Measurements from ENCODE around the gene BACH2.
"Not testable (repeated sequence)": the region's sequence is repeated elsewhere in the genome, so short reads cannot be mapped to it uniquely, and the experiment has no call there.

BACH2 gene

GRCh38 chr6:89939144-89939543 is 357.5 kb downstream of the BACH2 start:
- DNase-seq (ENCODE audit: low spot score) = no peak

DNA sequence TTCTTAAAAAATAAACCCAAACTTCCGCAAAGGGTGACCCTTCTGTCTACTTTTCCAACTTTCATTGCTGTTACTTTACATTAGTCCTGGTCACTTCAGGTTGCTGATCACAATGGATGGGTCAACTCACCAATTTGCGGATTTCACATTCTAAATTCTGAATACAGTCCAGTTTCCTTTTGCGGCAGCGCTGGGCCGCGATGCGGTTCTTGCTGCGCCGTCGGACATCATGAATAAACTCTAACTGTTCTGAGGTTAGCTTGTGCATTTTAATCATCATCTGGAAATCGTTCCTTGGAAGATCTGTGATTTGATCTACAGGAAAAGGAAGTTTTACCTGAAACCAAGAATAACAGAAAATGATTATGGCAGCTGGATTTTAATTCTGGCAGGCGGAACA is 358.6 kb downstream of the BACH2 start:
- DNase-seq (ENCODE audit: low spot score) = no peak

- DNase-seq (ENCODE audit: low spot score) = no peak
Measured at GRCh38 chr6:89936177-89936576, 360.5 kb downstream of the BACH2 start.

DNA sequence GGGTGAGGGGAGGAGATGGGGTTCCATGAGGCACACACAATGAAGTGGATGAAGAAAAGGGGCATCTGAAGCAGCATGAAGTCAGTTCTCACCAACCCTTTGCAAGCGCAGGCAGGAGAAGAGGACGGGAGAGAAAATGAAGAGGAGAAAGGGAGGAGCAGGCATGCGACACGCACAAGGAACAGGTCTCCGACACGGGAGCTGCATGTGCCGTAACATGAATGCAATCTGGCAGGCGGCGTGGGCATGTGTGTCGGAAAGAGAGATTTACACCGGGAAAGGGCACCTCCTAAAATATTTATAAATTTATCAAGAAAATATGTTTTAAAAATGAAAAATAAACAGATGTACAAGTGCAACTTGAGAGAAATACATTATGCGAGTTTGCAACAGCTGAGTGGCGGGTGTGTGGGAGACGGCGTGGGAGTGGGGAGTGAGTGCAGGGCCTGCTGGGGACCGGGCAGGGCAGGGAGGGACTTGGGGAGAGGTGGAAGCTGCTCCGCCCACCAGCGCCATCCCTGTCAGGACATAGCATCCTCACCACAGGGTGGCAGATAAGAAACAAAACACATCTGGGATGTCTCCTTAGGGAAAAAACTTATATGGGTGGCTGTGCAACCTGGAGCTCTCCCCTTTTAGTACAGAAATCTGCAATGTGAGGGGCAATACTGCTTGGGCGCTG is 361.8 kb downstream of the BACH2 start:
- DNase-seq (ENCODE audit: low spot score) = no peak

DNA sequence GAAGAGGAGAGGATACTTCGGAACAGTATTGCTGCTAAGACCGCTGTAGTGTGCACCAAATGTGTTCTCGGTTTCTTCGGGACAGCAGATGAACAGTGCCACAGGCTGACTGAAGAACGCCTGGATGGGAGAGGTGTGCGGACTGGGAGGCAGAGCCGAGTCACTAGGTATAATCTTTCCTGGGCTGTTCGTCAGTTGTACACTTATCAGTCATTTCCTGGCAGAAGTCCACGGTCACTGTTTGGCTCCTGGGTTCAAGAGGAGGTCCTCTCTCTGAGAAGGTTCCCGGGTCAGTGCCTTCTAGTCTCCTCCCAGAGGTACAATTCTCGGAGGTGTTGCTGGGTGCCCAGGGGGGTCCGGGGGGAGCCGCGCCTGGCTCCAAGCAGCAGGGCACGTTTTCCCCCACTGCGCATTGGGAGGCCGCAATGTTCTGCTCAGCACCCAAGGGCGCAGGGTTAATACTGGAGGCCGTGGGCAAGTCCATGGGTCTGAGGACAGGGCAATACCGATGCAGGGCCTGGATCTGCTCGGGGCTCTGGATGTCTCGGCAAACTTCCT is 364.3 kb downstream of the BACH2 start:
- no peak for DNase-seq (ENCODE audit: low spot score)

GRCh38 chr6:89930789-89931188 is 365.9 kb downstream of the BACH2 start:
- no peak for DNase-seq (ENCODE audit: low spot score)

GRCh38 chr6:89928604-89929003 is 368.0 kb downstream of the BACH2 start:
- no peak for DNase-seq (ENCODE audit: low spot score)

GRCh38 chr6:89927791-89928550 is 368.7 kb downstream of the BACH2 start:
- no peak for DNase-seq (ENCODE audit: low spot score)

DNA sequence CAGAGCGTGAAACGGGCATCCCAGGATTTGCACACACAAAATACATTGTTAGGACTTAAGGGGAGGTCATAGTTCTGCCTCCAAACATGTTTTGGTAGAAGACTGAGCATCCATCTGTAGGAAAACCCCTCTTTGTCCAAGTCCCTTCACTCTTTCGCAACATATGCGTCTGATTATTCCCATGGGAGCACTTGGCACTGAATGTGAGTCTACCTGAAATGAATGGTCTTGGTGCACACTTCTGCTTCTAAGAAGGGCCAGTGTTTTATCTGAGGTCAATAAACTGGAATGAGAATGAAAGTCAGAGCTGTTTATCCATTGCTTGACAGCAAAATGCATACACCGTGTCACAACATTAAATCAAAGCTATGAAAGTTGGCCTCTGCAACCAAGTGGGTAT is 369.4 kb downstream of the BACH2 start:
- DNase-seq (ENCODE audit: low spot score) = no peak

- DNase-seq (ENCODE audit: low spot score) = no peak
Measured at GRCh38 chr6:89925826-89926225, 370.8 kb downstream of the BACH2 start.

DNA sequence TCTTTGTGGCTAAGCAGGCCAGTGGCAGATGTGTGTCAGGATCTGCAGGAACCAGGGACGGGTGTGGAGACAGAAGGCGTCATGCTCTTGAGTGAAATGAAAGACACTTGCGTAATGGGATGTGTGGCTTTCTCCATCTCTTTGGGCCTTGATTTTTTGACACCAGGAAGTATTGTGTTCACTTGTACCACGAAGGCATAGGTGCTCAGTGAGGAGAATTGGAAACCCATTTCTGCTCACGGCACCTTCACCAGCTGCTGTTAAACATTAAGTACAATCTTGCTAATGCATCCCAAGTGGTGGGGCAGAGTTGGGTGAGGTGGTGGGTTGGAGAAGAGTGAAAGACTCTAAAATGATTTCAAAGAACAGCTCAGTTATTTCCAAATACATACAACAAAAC is 372.4 kb downstream of the BACH2 start:
- DNase-seq (ENCODE audit: low spot score) = no peak

- no peak for DNase-seq (ENCODE audit: low spot score)
Measured at GRCh38 chr6:89921691-89922090, 375.0 kb downstream of the BACH2 start.

GRCh38 chr6:89921197-89921596 is 375.4 kb downstream of the BACH2 start:
- no peak for DNase-seq (ENCODE audit: low spot score)

DNA sequence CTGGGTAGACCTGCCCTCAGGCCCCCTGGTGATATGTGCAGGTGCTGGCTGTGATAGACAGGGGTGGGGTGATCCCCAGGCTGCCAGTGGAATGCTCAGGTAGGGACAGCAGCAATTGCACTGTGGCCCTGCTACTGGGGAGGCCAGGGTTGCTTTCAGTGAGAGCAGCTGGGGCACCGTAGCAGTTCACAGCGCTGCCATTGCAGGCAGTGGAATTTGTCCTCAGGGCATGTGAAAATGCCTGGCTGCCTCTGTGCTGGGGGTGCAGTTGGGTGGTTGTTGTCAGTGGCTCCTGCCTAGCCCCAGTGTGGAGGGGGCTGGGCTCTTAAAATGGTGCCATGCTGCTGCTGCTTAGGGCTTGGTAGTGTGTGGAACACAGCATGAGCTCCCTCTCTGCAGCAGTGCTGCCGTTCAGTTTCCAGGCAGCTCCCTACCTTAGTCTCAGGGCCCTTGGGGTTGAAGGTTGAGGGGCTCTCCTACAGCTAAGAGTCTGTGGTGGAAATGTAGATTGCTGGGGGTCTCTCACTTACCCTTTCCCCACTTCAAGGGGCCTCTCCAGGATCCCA is 378.8 kb downstream of the BACH2 start:
- no peak for DNase-seq (ENCODE audit: low spot score)

- no peak for DNase-seq (ENCODE audit: low spot score)
Measured at GRCh38 chr6:89917216-89917615, 379.4 kb downstream of the BACH2 start.

- DNase-seq (ENCODE audit: low spot score) = no peak
Measured at GRCh38 chr6:89916136-89916920, 380.3 kb downstream of the BACH2 start.

- no peak for DNase-seq (ENCODE audit: low spot score)
Measured at GRCh38 chr6:89910902-89911240, 385.8 kb downstream of the BACH2 start.

DNA sequence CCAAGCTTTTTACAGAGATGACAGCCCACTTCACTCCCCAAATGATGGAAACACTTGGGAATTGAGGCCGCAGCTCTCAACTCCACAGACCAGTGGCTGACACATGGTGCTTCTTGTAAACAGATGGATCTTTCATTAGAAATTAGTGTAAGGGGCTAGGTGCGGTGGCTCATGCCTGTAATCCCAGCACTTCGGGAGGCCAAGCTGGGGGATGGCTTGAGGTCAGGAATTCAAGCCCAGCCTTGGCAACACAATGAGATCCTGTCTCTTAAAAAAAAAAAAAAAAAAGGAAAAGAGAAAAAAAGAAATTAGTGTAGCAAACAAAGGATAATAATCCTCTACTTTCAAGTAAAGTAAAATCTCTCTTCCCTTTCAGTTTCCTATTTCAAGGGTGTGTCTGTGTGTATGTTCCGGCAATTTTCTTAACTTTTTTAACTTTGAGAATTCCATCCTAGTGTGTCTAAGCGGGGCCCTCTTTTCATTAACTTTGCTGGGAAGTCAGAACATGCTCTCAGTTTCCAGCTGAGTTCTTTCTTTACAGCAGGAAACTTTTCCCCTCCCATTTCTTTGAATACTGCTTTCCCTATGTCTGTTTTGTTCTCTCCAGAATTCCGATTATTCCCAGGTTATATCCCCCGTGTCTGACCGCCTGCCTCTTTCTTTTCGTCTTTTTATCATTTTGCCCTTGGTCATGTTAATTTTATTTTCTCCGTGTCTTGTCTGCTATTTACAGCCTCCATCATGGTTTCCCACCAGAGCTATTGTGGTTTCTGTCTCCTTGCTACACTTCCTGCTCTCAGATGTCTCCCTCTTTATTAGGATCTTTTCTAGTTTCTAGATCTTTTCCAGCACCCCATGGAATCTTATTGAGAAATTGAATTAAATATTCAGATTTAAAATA is 386.4 kb downstream of the BACH2 start:
- DNase-seq (ENCODE audit: low spot score) = not testable (repeated sequence)

- no peak for DNase-seq (ENCODE audit: low spot score)
Measured at GRCh38 chr6:89895276-89895874, 401.3 kb downstream of the BACH2 start.

DNA sequence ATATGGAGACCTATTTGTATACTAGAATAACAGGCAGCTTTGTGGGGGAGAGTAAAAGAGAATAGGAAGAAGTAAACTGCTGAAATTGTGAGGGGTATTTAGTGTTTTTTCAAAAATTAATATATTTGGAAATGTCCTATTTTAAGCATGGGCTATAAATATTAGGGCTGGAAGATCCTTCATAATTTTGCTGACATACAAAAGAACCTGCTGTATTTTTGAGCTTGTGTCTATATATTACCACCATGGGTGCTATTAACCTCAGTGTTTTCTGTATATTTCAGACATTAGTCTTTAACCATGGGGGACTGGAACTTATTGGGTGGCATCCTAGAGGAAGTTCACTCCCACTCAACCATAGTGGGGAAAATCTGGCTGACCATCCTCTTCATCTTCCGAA is 402.5 kb downstream of the BACH2 start, which contains the start of gene GJA10:
Gene GJA10, plus strand, starts transcription at position 301 of the 400 bp plus-strand sequence. Its CDS starts 0 bp downstream, at position 301.
- DNase-seq (ENCODE audit: low spot score) = no peak

- not testable (repeated sequence) for DNase-seq (ENCODE audit: low spot score)
Measured at GRCh38 chr6:89892577-89892976, 404.1 kb downstream of the BACH2 start.
